ENCODE measurements around the gene ACE.

DNA sequence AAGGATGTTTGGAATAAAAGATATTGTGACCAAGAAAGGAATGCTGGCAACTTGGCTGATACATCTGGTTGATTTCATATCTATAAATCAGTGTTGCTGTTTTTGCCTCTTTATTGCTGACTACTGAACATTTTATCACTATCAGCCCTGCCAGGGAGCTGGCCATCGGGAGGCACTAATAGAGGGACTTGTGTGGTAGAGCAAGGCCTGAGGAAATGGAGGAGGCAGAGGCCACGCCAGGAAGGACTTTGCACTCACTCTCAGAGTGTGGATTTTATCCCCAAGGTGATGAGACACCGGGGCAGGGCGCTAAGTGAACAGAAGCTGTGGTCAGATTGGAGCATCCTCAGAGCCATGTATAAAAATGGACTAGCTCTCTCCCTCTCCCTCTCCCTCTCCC is 21.4 kb upstream of the ACE start:
- TF ChIP-seq POLR2A (IDR thresholded peaks at IDR 0.05; ENCODE audit: low read depth, low read length) = no peak
- TF ChIP-seq POLR2AphosphoS5 (IDR thresholded peaks at IDR 0.05; ENCODE audit: low read depth, low read length) = no peak
- TF ChIP-seq TAF1 (IDR thresholded peaks at IDR 0.05; ENCODE audit: borderline replicate concordance, low read depth, low read length) = no peak
